IMR-90 (cell line): Measurements from ENCODE around the gene NRN1. TPM values are rescaled to one million over a fixed set of nuclear protein-coding genes. Genes with fewer than 3 reads are reported as not detected.

Experiments
- ATAC-seq: fragments of 200-7000 bp; cut with Tn5 transposase; 2 replicates; pipeline ENCODE4 v1.9.1; 2020; ENCODE audit warnings: low read depth, mild to moderate bottlenecking, moderate library complexity
- BruUV-seq: library from RNA; stranded (reverse); fragments of 400-500 nt; replicated peaks from 2 replicates; lab custom pipeline; 2021; lab: Mats Ljungman, UMichigan
- CTCF ChIA-PET: fragments of 300-600 bp; formaldehyde crosslinking; extraction: SDS; loops from one replicate; lab custom pipeline; 2021; ENCODE audit warnings: antibody characterized with exemption; lab: Yijun Ruan, JAX
- POLR2A ChIA-PET: fragments of 300-600 bp; sonication (Branson Sonifier 250); formaldehyde crosslinking; loops from one replicate; lab custom pipeline; 2022; ENCODE audit warnings: antibody characterized with exemption; ENCODE audit not compliant: unreplicated experiment; lab: Charles Lee
- DNase-seq: peaks from one replicate; pipeline ENCODE4 v3.0.0; 2013
- H2AFZ ChIP-seq: replicated peaks from 2 replicates; pipeline ENCODE3; 2013; ENCODE audit warnings: low read length, mild to moderate bottlenecking; ENCODE audit not compliant: poor library complexity
- H2AK5ac ChIP-seq: 2 replicates; pipeline ENCODE4 v1.6.1; 2013; ENCODE audit warnings: low read depth, low read length, inconsistent platforms
- H2AK9ac ChIP-seq: replicated peaks from 2 replicates; pipeline ENCODE3; 2013; ENCODE audit warnings: mild to moderate bottlenecking, low read depth, low read length, moderate library complexity; ENCODE audit not compliant: poor library complexity
- H2BK120ac ChIP-seq: 2 replicates; pipeline ENCODE4 v1.6.1; 2013; ENCODE audit warnings: low read depth, low read length, inconsistent platforms
- H2BK15ac ChIP-seq: 3 replicates; pipeline ENCODE4 v1.6.1; 2013; ENCODE audit warnings: low read depth, low read length, inconsistent platforms
- H2BK20ac ChIP-seq: 2 replicates; pipeline ENCODE4 v1.6.1; 2013; ENCODE audit warnings: low read depth, mild to moderate bottlenecking, inconsistent platforms, low read length, moderate library complexity
- H2BK5ac ChIP-seq: 2 replicates; pipeline ENCODE4 v1.6.1; 2013; ENCODE audit warnings: mild to moderate bottlenecking, low read depth, low read length, inconsistent platforms; ENCODE audit not compliant: poor library complexity, severe bottlenecking
- H3K14ac ChIP-seq: replicated peaks from 2 replicates; pipeline ENCODE4 v1.6.1; 2013; ENCODE audit warnings: low read depth, low read length, inconsistent platforms
- H3K18ac ChIP-seq: 2 replicates; pipeline ENCODE4 v1.6.1; 2013; ENCODE audit warnings: low read depth, low read length, control low read depth
- H3K23ac ChIP-seq: 2 replicates; pipeline ENCODE4 v1.6.1; 2013; ENCODE audit warnings: low read depth, low read length, inconsistent platforms
- H3K27ac ChIP-seq: 2 replicates; pipeline ENCODE4 v1.5.1; 2013; ENCODE audit warnings: mild to moderate bottlenecking, control low read depth, low read length; ENCODE audit not compliant: insufficient read depth
- H3K27me3 ChIP-seq: 2 replicates; pipeline ENCODE4 v1.6.1; 2013; ENCODE audit warnings: low read length; ENCODE audit not compliant: control insufficient read depth, insufficient read depth
- H3K36me3 ChIP-seq: 2 replicates; pipeline ENCODE4 v1.6.1; 2013; ENCODE audit warnings: low read length, mixed read lengths; ENCODE audit not compliant: control insufficient read depth, insufficient read depth
- H3K4ac ChIP-seq: 2 replicates; pipeline ENCODE4 v1.6.1; 2013; ENCODE audit warnings: low read depth, low read length, inconsistent platforms
- H3K4me1 ChIP-seq: 2 replicates; pipeline ENCODE4 v1.6.1; 2013; ENCODE audit warnings: low read length, mixed read lengths; ENCODE audit not compliant: control insufficient read depth, insufficient read depth
- H3K4me2 ChIP-seq: 2 replicates; pipeline ENCODE4 v1.6.1; 2013; ENCODE audit warnings: low read depth, mild to moderate bottlenecking, control low read depth, low read length, moderate library complexity
- H3K4me3 ChIP-seq: 2 replicates; pipeline ENCODE4 v1.5.1; 2013; ENCODE audit warnings: low read depth, mild to moderate bottlenecking, control low read depth, low read length, moderate library complexity; ENCODE audit not compliant: insufficient read depth
- H3K56ac ChIP-seq: 2 replicates; pipeline ENCODE4 v1.6.1; 2013; ENCODE audit warnings: low read length, inconsistent platforms; ENCODE audit not compliant: insufficient read depth; ENCODE audit errors: extremely low read depth
- H3K79me1 ChIP-seq, 2 experiments: 2 replicates each; pipeline ENCODE4 v1.6.1; 2013; ENCODE audit warnings: low read length in 2 of 2, inconsistent platforms in 1 of 2, low read depth in 1 of 2
- H3K9ac ChIP-seq: 2 replicates; pipeline ENCODE4 v1.6.1; 2013; ENCODE audit warnings: low read depth, low read length, control low read depth
- H3K9me1 ChIP-seq: 2 replicates; pipeline ENCODE4 v1.6.1; 2013; ENCODE audit warnings: low read length, inconsistent platforms; ENCODE audit not compliant: insufficient read depth
- H3K9me3 ChIP-seq: 2 replicates; pipeline ENCODE4 v1.6.1; 2013; ENCODE audit warnings: low read length; ENCODE audit not compliant: control insufficient read depth, insufficient read depth
- H4K20me1 ChIP-seq: 2 replicates; pipeline ENCODE4 v1.6.1; 2013; ENCODE audit warnings: low read length, inconsistent platforms; ENCODE audit not compliant: insufficient read depth
- H4K5ac ChIP-seq: 2 replicates; pipeline ENCODE4 v1.6.1; 2013; ENCODE audit warnings: mild to moderate bottlenecking, low read depth, low read length, control low read depth
- H4K8ac ChIP-seq, 2 experiments: 2 replicates each; pipeline ENCODE4 v1.6.1; 2013; ENCODE audit warnings: low read depth in 2 of 2, low read length in 2 of 2, control low read depth in 1 of 2, inconsistent platforms in 1 of 2
- H4K91ac ChIP-seq: 2 replicates; pipeline ENCODE4 v1.6.1; 2013; ENCODE audit warnings: low read depth, low read length, inconsistent platforms; ENCODE audit not compliant: insufficient read depth
- POLR2A ChIP-seq: IDR thresholded peaks from 2 replicates; pipeline ENCODE4 v1.6.1; 2012; ENCODE audit warnings: mild to moderate bottlenecking, low read depth, low read length
- RCOR1 ChIP-seq: IDR thresholded peaks from 2 replicates; pipeline ENCODE4 v1.6.1; 2012; ENCODE audit warnings: mild to moderate bottlenecking, low read length, improper control_type of control experiment; ENCODE audit not compliant: insufficient replicate concordance
- WGBS, 2 experiments: methylation state at CpG; one replicate each; pipeline versions ENCODE4 v1.1.5 to v1.1.7; 2013; ENCODE audit warnings: missing lambda C conversion rate in 2 of 2; ENCODE audit not compliant: insufficient read length in 1 of 2; ENCODE audit errors: extremely low coverage in 2 of 2; 5-methylcytosine and 5-hydroxymethylcytosine counted together
- dilution Hi-C: fragments of 300-500 bp; cut with HindIII; formaldehyde crosslinking; loops from one replicate; pipeline ENCODE4 v1.14.3; 2018; ENCODE audit warnings: low sequenced_read_pairs; ENCODE audit not compliant: unreplicated experiment
- in situ Hi-C: fragments of 300-500 bp; cut with MboI; formaldehyde crosslinking; loops from 3 replicates; pipeline ENCODE4 v1.14.3; 2019; ENCODE audit warnings: low sequenced_read_pairs, inconsistent platforms, mixed read lengths
- intact Hi-C: fragments of 100-400 bp; cut with micrococcal nuclease; formaldehyde crosslinking; loops from 2 replicates; pipeline ENCODE4 v1.10.0; 2022
- polyA plus RNA-seq, 3 experiments: library from polyadenylated mRNA; depleted of rRNA; stranded (reverse); fragments of >200 nt; gene quantifications; 2 replicates each; pipeline ENCODE4 v1.2.3, GENCODE V29; 2012; ENCODE audit warnings: low replicate concordance in 1 of 3
- total RNA-seq: library from RNA; depleted of rRNA; stranded (reverse); fragments of >200 nt; gene quantifications from 2 replicates; pipeline ENCODE4 v1.2.3, GENCODE V29; 2012

NRN1 gene
- total and polyA plus RNA-seq, 2 of the 4 experiments (the other 2 are of a cell fraction), result not detected

- H2BK20ac ChIP-seq, result no peak overlapping the region
- no peak overlapping the region for H2AFZ ChIP-seq
- no peak overlapping the region for H3K23ac ChIP-seq
- H4K91ac ChIP-seq, result no peak overlapping the region
- H3K4me3 ChIP-seq, result no peak overlapping the region
- DNase-seq, result no peak
- BruUV-seq, result no TSS peak
- H3K18ac ChIP-seq, result no peak overlapping the region
- intact Hi-C loops, result no loop called here
- H2AK5ac ChIP-seq, result no peak overlapping the region
- no peaks in the 10 kb centered on the region for H3K79me1 ChIP-seq
- no peak overlapping the region for H3K4ac ChIP-seq
- no peak overlapping the region for H4K8ac ChIP-seq
- no peak overlapping the region for H4K5ac ChIP-seq
- ChIA-PET POLR2A (no interaction called here), CTCF (no interaction called here)
- H4K20me1 ChIP-seq, result no peaks in the 10 kb centered on the region
- no peak overlapping the region for H2BK120ac ChIP-seq
- no peak overlapping the region for H2BK15ac ChIP-seq
- no peak overlapping the region for H3K14ac ChIP-seq
- H3K27me3 ChIP-seq, result peaks cover 92% of the 10 kb centered on the region
- no peak overlapping the region for H2AK9ac ChIP-seq
- 3% methylated on average over 11 of the region's 37 CpGs; no CpG with 5 or more reads in 1 of the 2 experiments for WGBS, 2 experiments
- peaks cover 21% of the 10 kb centered on the region for H3K9me3 ChIP-seq
- no peak for TF ChIP-seq POLR2A
- TF ChIP-seq RCOR1, result no peak
- ATAC-seq, result no peak
- no peak overlapping the region for H3K9ac ChIP-seq
- no peaks in the 10 kb centered on the region for H3K36me3 ChIP-seq
- dilution Hi-C loops, result no loop called here
- H3K4me2 ChIP-seq, result no peak overlapping the region
- H3K56ac ChIP-seq, result no peak overlapping the region
- in situ Hi-C loops, result no loop called here
- H2BK5ac ChIP-seq, result no peak overlapping the region
- no peak overlapping the region for H3K27ac ChIP-seq
- no peaks in the 10 kb centered on the region for H3K9me1 ChIP-seq
- no peaks in the 10 kb centered on the region; the same call in 1 of the 2 replicates for H3K4me1 ChIP-seq
Observed at GRCh38 chr6:6004390-6004995, 2.2 kb downstream of the NRN1 start.
